GM18502 (cell line): ENCODE measurements around the gene CHST11.

Experiments
- ATAC-seq: cut with Tn5 transposase; IDR thresholded peaks from one replicate; pipeline ENCODE4 v1.9.1; 2021; ENCODE audit warnings: mild to moderate bottlenecking; ENCODE audit not compliant: unreplicated experiment, poor library complexity

CHST11 gene

GRCh38 chr12:104721936-104722335, 265.2 kb downstream of the CHST11 start:
- no peak for ATAC-seq

- ATAC-seq, result peak; percentile 61
Measured at GRCh38 chr12:104722601-104723534, 266.1 kb downstream of the CHST11 start.

GRCh38 chr12:104723895-104724294, 267.1 kb downstream of the CHST11 start:
- ATAC-seq, result no peak

- no peak for ATAC-seq
Measured at GRCh38 chr12:104724992-104725585, 268.3 kb downstream of the CHST11 start.

- ATAC-seq, result no peak
Measured at GRCh38 chr12:104725610-104726009, 268.9 kb downstream of the CHST11 start.

GRCh38 chr12:104727726-104728465, 271.1 kb downstream of the CHST11 start:
- no peak for ATAC-seq

- ATAC-seq, result no peak
Measured at GRCh38 chr12:104729091-104729490, 272.3 kb downstream of the CHST11 start.

- ATAC-seq, result no peak
Measured at GRCh38 chr12:104729610-104730446, 273.1 kb downstream of the CHST11 start.

- ATAC-seq, result no peak
Measured at GRCh38 chr12:104730763-104731162, 274.0 kb downstream of the CHST11 start.

GRCh38 chr12:104733717-104734175, 277.0 kb downstream of the CHST11 start:
- ATAC-seq, result no peak

- ATAC-seq, result no peak
Measured at GRCh38 chr12:104734541-104735095, 277.9 kb downstream of the CHST11 start.

- ATAC-seq, result no peak
Measured at GRCh38 chr12:104735801-104736200, 279.1 kb downstream of the CHST11 start.

GRCh38 chr12:104736307-104736706, 279.6 kb downstream of the CHST11 start:
- ATAC-seq, result no peak

- ATAC-seq, result no peak
Measured at GRCh38 chr12:104737113-104737512, 280.4 kb downstream of the CHST11 start.

GRCh38 chr12:104737791-104738301, 281.1 kb downstream of the CHST11 start:
- ATAC-seq, result no peak

GRCh38 chr12:104738331-104738730, 281.6 kb downstream of the CHST11 start:
- no peak for ATAC-seq

- no peak for ATAC-seq
Measured at GRCh38 chr12:104738776-104739642, 282.3 kb downstream of the CHST11 start.

- ATAC-seq, result peak; percentile 78
Measured at GRCh38 chr12:104740668-104741067, 283.9 kb downstream of the CHST11 start.
